ENCODE results near the gene HTR2B. TPM values are rescaled to one million over a fixed set of nuclear protein-coding genes. Genes with fewer than 3 reads are reported as not detected.

HTR2B gene
- total RNA-seq: 1 to 10 TPM in 1 of 7 donors, under 1 TPM in 5, not detected in 1; 0.14 to 1.3 (median 0.54) TPM
- polyA plus RNA-seq: under 1 TPM; 0.37 to 0.67 (median 0.41) TPM
- long read RNA-seq, donor 1: 0 reads
- long read RNA-seq, donor 2: 0 reads

DNA sequence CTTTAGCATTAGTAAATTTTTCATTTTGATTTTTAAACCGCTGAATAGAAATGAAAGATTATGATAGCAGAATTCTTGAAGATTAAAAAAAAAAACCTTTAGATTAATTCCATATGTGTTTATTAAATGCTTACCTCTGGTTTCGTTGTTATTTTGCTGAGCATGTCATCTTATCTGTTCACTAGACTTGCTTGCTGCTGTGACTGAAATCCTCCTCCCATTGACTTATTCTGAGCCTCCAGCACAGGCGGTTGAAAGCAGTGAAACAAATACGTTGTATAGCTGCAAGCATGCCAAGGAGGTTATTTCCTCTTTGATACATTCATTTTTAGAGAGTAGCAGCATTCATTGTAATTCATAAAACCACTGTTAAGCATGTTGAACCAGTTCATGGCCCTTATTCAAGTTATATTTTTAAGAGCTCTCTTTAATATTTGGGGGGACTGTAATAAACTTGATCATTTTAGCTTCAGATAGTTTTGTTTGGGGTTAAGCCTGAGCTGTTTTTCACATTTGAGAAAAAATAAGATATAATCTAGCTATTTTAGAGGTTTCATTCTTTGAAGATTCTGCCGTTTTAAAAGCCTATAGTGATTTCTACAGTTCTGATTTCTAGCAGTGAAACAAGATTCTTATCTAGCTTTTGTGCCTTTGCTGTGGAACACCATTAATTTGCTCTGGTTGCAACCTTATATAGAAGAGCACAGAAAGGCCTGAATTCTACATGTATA is at the start of gene HTR2B:
Gene HTR2B (minus strand): TSS at position 205 of the 731 bp plus-strand sequence. CDS start 1,278 bp downstream, outside the sequence.
- no peak for DNase-seq
- Histone ChIP-seq H3K27me3 (replicated peaks in 1 of 7) (no peaks in the 10 kb centered on the region), H3K4me1 (peaks cover 0 to 31% (median 18%) of the 10 kb centered on the region in 6 donors), H3K36me3 (no peaks in the 10 kb centered on the region), H3K4me3 (peak within 1 kb of the TSS in 1 of 8 donors; percentile 15), H3K9me3 (no peaks in the 10 kb centered on the region), H3K27ac (peak within 1 kb of the TSS in 7 of 8 donors; percentile 19 to 66 (median 45))
- whole genome bisulfite sequencing, 5 donors: 44 to 61% (median 51%) methylated on average over 5 of the region's 5 CpGs
- TF ChIP-seq POLR2A (IDR thresholded peaks at IDR 0.05) (no peak), CTCF (IDR thresholded peaks at IDR 0.05 in 8 of 11, conservative IDR thresholded peaks at IDR 0.05 in 3 of 11) (no peak), POLR2AphosphoS5 (IDR thresholded peaks at IDR 0.05) (no peak)
- intact Hi-C loops (cut with DNase I; ENCODE audit: low total_unique reads): no loop called here

DNA sequence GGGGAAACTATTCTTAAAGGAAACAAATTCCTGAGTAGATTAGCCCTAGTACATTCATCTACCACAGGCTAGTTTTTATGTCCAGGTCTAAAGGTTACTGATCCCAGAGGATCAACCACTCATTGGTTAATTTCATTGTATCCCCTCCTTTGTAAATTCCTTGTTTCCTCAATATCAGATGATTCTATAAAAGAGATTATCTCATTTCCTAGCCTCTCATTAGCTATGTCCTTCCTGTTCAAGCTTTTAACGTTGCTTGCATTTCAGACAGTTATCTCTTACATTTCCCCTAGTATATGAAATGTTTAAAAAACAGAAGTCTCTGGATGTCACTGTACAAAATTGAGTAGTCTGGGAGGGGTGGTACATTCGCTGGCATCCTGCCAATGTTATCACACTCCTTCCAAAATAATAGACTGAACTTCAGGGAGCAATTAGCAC is 49.4 kb upstream of the HTR2B start:
- 30 to 57% (median 44%) methylated on average over 2 of the region's 2 CpGs for WGBS, 5 donors
- peaks cover 0 to 24% (median 4%) of the 10 kb centered on the region in 6 donors for H3K4me1 ChIP-seq

GRCh38 chr2:231172025-231172424 is 47.2 kb upstream of the HTR2B start:
- H3K9me3 ChIP-seq: no peaks in the 10 kb centered on the region
- no peak overlapping the region for H3K4me3 ChIP-seq
- TF ChIP-seq CTCF (IDR thresholded peaks at IDR 0.05 in 8 of 11, conservative IDR thresholded peaks at IDR 0.05 in 3 of 11) (no peak), POLR2AphosphoS5 (IDR thresholded peaks at IDR 0.05) (no peak), POLR2A (IDR thresholded peaks at IDR 0.05) (no peak)
- H3K4me1 ChIP-seq: peaks cover 0 to 22% (median 0%) of the 10 kb centered on the region in 6 donors
- 71 to 92% (median 86%) methylated on average over 3 of the region's 3 CpGs for WGBS, 5 donors
- intact Hi-C loops (cut with DNase I; ENCODE audit: low total_unique reads): no loop called here
- no peak overlapping the region for H3K27ac ChIP-seq
- H3K27me3 ChIP-seq (replicated peaks in 1 of 7): no peaks in the 10 kb centered on the region
- DNase-seq: no peak
- peaks cover 0 to 89% (median 36%) of the 10 kb centered on the region in 6 donors for H3K36me3 ChIP-seq

More for the DNA sequence above, 49.4 kb upstream of the HTR2B start:
- DNase-seq: no peak
- Histone ChIP-seq H3K27me3 (replicated peaks in 1 of 7) (no peaks in the 10 kb centered on the region), H3K9me3 (no peaks in the 10 kb centered on the region), H3K36me3 (peaks cover 0 to 68% (median 28%) of the 10 kb centered on the region in 6 donors), H3K4me3 (no peak overlapping the region), H3K27ac (peak overlapping the region in 5 of 8 donors; percentile 7 to 59 (median 15))
- TF ChIP-seq POLR2A (IDR thresholded peaks at IDR 0.05) (no peak), CTCF (IDR thresholded peaks at IDR 0.05 in 8 of 11, conservative IDR thresholded peaks at IDR 0.05 in 3 of 11) (no peak), POLR2AphosphoS5 (IDR thresholded peaks at IDR 0.05) (no peak)
- intact Hi-C loops (cut with DNase I; ENCODE audit: low total_unique reads): no loop called here

- Histone ChIP-seq H3K36me3 (peaks cover 0 to 99% (median 53%) of the 10 kb centered on the region in 6 donors), H3K27me3 (replicated peaks in 1 of 7) (no peaks in the 10 kb centered on the region), H3K4me3 (no peak overlapping the region), H3K9me3 (no peaks in the 10 kb centered on the region), H3K4me1 (peaks cover 0 to 22% (median 0%) of the 10 kb centered on the region in 6 donors), H3K27ac (no peak overlapping the region)
- TF ChIP-seq CTCF (IDR thresholded peaks at IDR 0.05 in 8 of 11, conservative IDR thresholded peaks at IDR 0.05 in 3 of 11) (no peak), POLR2A (IDR thresholded peaks at IDR 0.05) (no peak), POLR2AphosphoS5 (IDR thresholded peaks at IDR 0.05) (no peak)
- intact Hi-C loops (cut with DNase I; ENCODE audit: low total_unique reads): no loop called here
- no peak for DNase-seq
- 77 to 85% (median 82%) methylated on average over 1 of the region's 1 CpG for WGBS, 5 donors
These were observed 45.2 kb upstream of the HTR2B start for GRCh38 chr2:231170055-231170454.

Data from spleen (tissue), 13 donors.